Naive B cell (primary cell): ENCODE results near the gene BTBD10. TPM values are rescaled to one million over a fixed set of nuclear protein-coding genes. Genes with fewer than 3 reads are reported as not detected.

Experiments used
- ATAC-seq, 2 donors: fragments of 150-1000 bp; cut with Tn5 transposase; 2 replicates each; pipeline ENCODE4 v1.10.0; 2021; ENCODE audit warnings: low read depth in 2 of 2, mild to moderate bottlenecking in 2 of 2, moderate library complexity in 2 of 2
- DNase-seq: peaks from one replicate; pipeline ENCODE4 v3.0.0; 2022
- H3K27ac Mint-ChIP-seq, 6 donors: one replicate each; pipeline ENCODE4 v1.8.0; 2020 to 2022; ENCODE audit warnings: mild to moderate bottlenecking in 6 of 6, mixed read lengths in 6 of 6, moderate library complexity in 5 of 6, inconsistent platforms in 2 of 6
- H3K27me3 Mint-ChIP-seq, 3 donors: one replicate each; pipeline ENCODE4 v1.8.0; 2021 to 2022; ENCODE audit warnings: mixed read lengths in 3 of 3, mild to moderate bottlenecking in 1 of 3
- H3K36me3 Mint-ChIP-seq, 2 donors: one replicate each; pipeline ENCODE4 v1.8.0; 2020 to 2022; ENCODE audit warnings: mixed read lengths in 2 of 2, inconsistent platforms in 1 of 2, mild to moderate bottlenecking in 1 of 2
- H3K4me1 Mint-ChIP-seq, 3 donors: one replicate each; pipeline ENCODE4 v1.8.0; 2020 to 2022; ENCODE audit warnings: mixed read lengths in 3 of 3, inconsistent platforms in 1 of 3, mild to moderate bottlenecking in 1 of 3, moderate library complexity in 1 of 3
- H3K4me3 Mint-ChIP-seq, 8 donors: one replicate each; pipeline ENCODE4 v1.8.0; 2020 to 2022; ENCODE audit warnings: mild to moderate bottlenecking in 8 of 8, mixed read lengths in 8 of 8, moderate library complexity in 8 of 8, inconsistent platforms in 2 of 8
- H3K9me3 Mint-ChIP-seq, 7 donors: one replicate each; pipeline ENCODE4 v1.8.0; 2020 to 2022; ENCODE audit warnings: mixed read lengths in 7 of 7, mild to moderate bottlenecking in 5 of 7, inconsistent platforms in 2 of 7, moderate library complexity in 1 of 7
- polyA plus RNA-seq, 6 donors: library from polyadenylated mRNA; unstranded; fragments of 300-500 nt; fragmentation: Illumina TruSeq; gene quantifications; one replicate each; pipeline ENCODE4 v1.2.3, GENCODE V29; 2021; ENCODE audit warnings: low read depth in 6 of 6

Gene BTBD10
- polyA plus RNA-seq, 6 donors from 2014 or later, result 7.4 to 17.8 (median 12.6) TPM

GRCh38 chr11:13384908-13385640 is 77.9 kb downstream of the BTBD10 start:
- no peaks in the 10 kb centered on the region for H3K9me3 Mint-ChIP-seq
- DNase-seq (no peak), ATAC-seq (peak in 1 of 2 donors; percentile 27)
- H3K27me3 Mint-ChIP-seq, result no peaks in the 10 kb centered on the region
- peak overlapping the region in 4 of 6 donors; percentile 19 to 27 (median 24) for H3K27ac Mint-ChIP-seq
- peaks cover 0 to 6% (median 2%) of the 10 kb centered on the region in 3 donors for H3K4me1 Mint-ChIP-seq
- no peak overlapping the region for H3K4me3 Mint-ChIP-seq
- peaks cover 18 to 27% of the 10 kb centered on the region in 2 donors for H3K36me3 Mint-ChIP-seq

GRCh38 chr11:13382751-13383150 is 80.3 kb downstream of the BTBD10 start:
- no peaks in the 10 kb centered on the region for H3K9me3 Mint-ChIP-seq
- H3K36me3 Mint-ChIP-seq, result peaks cover 24 to 27% of the 10 kb centered on the region in 2 donors
- peaks cover 0 to 6% (median 2%) of the 10 kb centered on the region in 3 donors for H3K4me1 Mint-ChIP-seq
- ATAC-seq, result no peak
- no peaks in the 10 kb centered on the region for H3K27me3 Mint-ChIP-seq
- DNase-seq, result no peak
- no peak overlapping the region for H3K4me3 Mint-ChIP-seq
- H3K27ac Mint-ChIP-seq, result peak overlapping the region in 1 of 6 donors; percentile 63

- ATAC-seq, result no peak
- DNase-seq, result no peak
- Mint-ChIP-seq H3K27me3 (no peaks in the 10 kb centered on the region), H3K27ac (no peak overlapping the region), H3K4me1 (peaks cover 0 to 6% (median 2%) of the 10 kb centered on the region in 3 donors), H3K36me3 (peaks cover 24 to 41% of the 10 kb centered on the region in 2 donors), H3K9me3 (no peaks in the 10 kb centered on the region), H3K4me3 (no peak overlapping the region)
Observed at GRCh38 chr11:13380731-13381130, 82.3 kb downstream of the BTBD10 start.

GRCh38 chr11:13378316-13378715 is 84.7 kb downstream of the BTBD10 start:
- peaks cover 24 to 51% of the 10 kb centered on the region in 2 donors for H3K36me3 Mint-ChIP-seq
- H3K27ac Mint-ChIP-seq, result no peak overlapping the region
- no peak overlapping the region for H3K4me3 Mint-ChIP-seq
- ATAC-seq, result no peak
- H3K27me3 Mint-ChIP-seq, result no peaks in the 10 kb centered on the region
- H3K4me1 Mint-ChIP-seq, result no peaks in the 10 kb centered on the region
- no peak for DNase-seq
- no peaks in the 10 kb centered on the region for H3K9me3 Mint-ChIP-seq

GRCh38 chr11:13376838-13377237 is 86.2 kb downstream of the BTBD10 start:
- no peaks in the 10 kb centered on the region for H3K4me1 Mint-ChIP-seq
- H3K27ac Mint-ChIP-seq, result no peak overlapping the region
- peaks cover 17 to 39% of the 10 kb centered on the region in 2 donors for H3K36me3 Mint-ChIP-seq
- H3K27me3 Mint-ChIP-seq, result no peaks in the 10 kb centered on the region
- DNase-seq (no peak), ATAC-seq (no peak)
- H3K4me3 Mint-ChIP-seq, result no peak overlapping the region
- no peaks in the 10 kb centered on the region for H3K9me3 Mint-ChIP-seq

- H3K4me3 Mint-ChIP-seq, result no peak overlapping the region
- no peak overlapping the region for H3K27ac Mint-ChIP-seq
- ATAC-seq (no peak), DNase-seq (no peak)
- H3K27me3 Mint-ChIP-seq, result no peaks in the 10 kb centered on the region
- H3K9me3 Mint-ChIP-seq, result no peaks in the 10 kb centered on the region
- H3K4me1 Mint-ChIP-seq, result no peaks in the 10 kb centered on the region
- peaks cover 12 to 34% of the 10 kb centered on the region in 2 donors for H3K36me3 Mint-ChIP-seq
Observed at GRCh38 chr11:13376402-13376801, 86.6 kb downstream of the BTBD10 start.

GRCh38 chr11:13375798-13376197 is 87.2 kb downstream of the BTBD10 start:
- H3K4me3 Mint-ChIP-seq, result no peak overlapping the region
- no peaks in the 10 kb centered on the region for H3K9me3 Mint-ChIP-seq
- H3K27me3 Mint-ChIP-seq, result no peaks in the 10 kb centered on the region
- peaks cover 6 to 34% of the 10 kb centered on the region in 2 donors for H3K36me3 Mint-ChIP-seq
- ATAC-seq (no peak), DNase-seq (no peak)
- no peaks in the 10 kb centered on the region for H3K4me1 Mint-ChIP-seq
- H3K27ac Mint-ChIP-seq, result no peak overlapping the region

GRCh38 chr11:13373216-13373615 is 89.8 kb downstream of the BTBD10 start:
- H3K27ac Mint-ChIP-seq, result no peak overlapping the region
- peaks cover 2 to 29% of the 10 kb centered on the region in 2 donors for H3K36me3 Mint-ChIP-seq
- H3K27me3 Mint-ChIP-seq, result no peaks in the 10 kb centered on the region

GRCh38 chr11:13368041-13368446 is 95.0 kb downstream of the BTBD10 start:
- H3K4me1 Mint-ChIP-seq, result no peaks in the 10 kb centered on the region
- no peaks in the 10 kb centered on the region for H3K27me3 Mint-ChIP-seq
- no peaks in the 10 kb centered on the region for H3K9me3 Mint-ChIP-seq
- ATAC-seq (no peak), DNase-seq (no peak)
- no peak overlapping the region for H3K4me3 Mint-ChIP-seq
- H3K36me3 Mint-ChIP-seq, result peaks cover 8 to 18% of the 10 kb centered on the region in 2 donors
- peak overlapping the region in 1 of 6 donors; percentile 12 for H3K27ac Mint-ChIP-seq

More at GRCh38 chr11:13373216-13373615, 89.8 kb downstream of the BTBD10 start:
- DNase-seq (no peak), ATAC-seq (no peak)
- Mint-ChIP-seq H3K9me3 (no peaks in the 10 kb centered on the region), H3K4me3 (no peak overlapping the region), H3K4me1 (no peaks in the 10 kb centered on the region)

- Mint-ChIP-seq H3K36me3 (peaks cover 8 to 18% of the 10 kb centered on the region in 2 donors), H3K4me1 (no peaks in the 10 kb centered on the region), H3K4me3 (no peak overlapping the region), H3K9me3 (no peaks in the 10 kb centered on the region), H3K27me3 (no peaks in the 10 kb centered on the region), H3K27ac (no peak overlapping the region)
- DNase-seq (no peak), ATAC-seq (no peak)
Observed at GRCh38 chr11:13367115-13367514, 95.9 kb downstream of the BTBD10 start.

GRCh38 chr11:13366266-13367026 is 96.6 kb downstream of the BTBD10 start:
- no peak for ATAC-seq
- H3K27ac Mint-ChIP-seq, result peak overlapping the region in 1 of 6 donors; percentile 7
- H3K4me3 Mint-ChIP-seq, result no peak overlapping the region
- peaks cover 9 to 19% of the 10 kb centered on the region in 2 donors for H3K36me3 Mint-ChIP-seq
- H3K9me3 Mint-ChIP-seq, result no peaks in the 10 kb centered on the region
- no peaks in the 10 kb centered on the region for H3K4me1 Mint-ChIP-seq
- no peak for DNase-seq
- H3K27me3 Mint-ChIP-seq, result no peaks in the 10 kb centered on the region

GRCh38 chr11:13364388-13364787 is 98.6 kb downstream of the BTBD10 start:
- no peaks in the 10 kb centered on the region for H3K27me3 Mint-ChIP-seq
- H3K4me3 Mint-ChIP-seq, result no peak overlapping the region
- H3K9me3 Mint-ChIP-seq, result no peaks in the 10 kb centered on the region
- H3K36me3 Mint-ChIP-seq, result peaks cover 24 to 40% of the 10 kb centered on the region in 2 donors
- no peak for ATAC-seq
- no peak for DNase-seq
- no peaks in the 10 kb centered on the region for H3K4me1 Mint-ChIP-seq
- peak overlapping the region in 1 of 6 donors; percentile 35 for H3K27ac Mint-ChIP-seq

GRCh38 chr11:13362596-13363109 is 100.4 kb downstream of the BTBD10 start:
- ATAC-seq, result no peak

More at GRCh38 chr11:13362596-13363109, 100.4 kb downstream of the BTBD10 start:
- Mint-ChIP-seq H3K9me3 (no peaks in the 10 kb centered on the region), H3K27ac (no peak overlapping the region), H3K4me3 (no peak overlapping the region), H3K4me1 (no peaks in the 10 kb centered on the region), H3K27me3 (no peaks in the 10 kb centered on the region), H3K36me3 (peaks cover 15 to 39% of the 10 kb centered on the region in 2 donors)
- no peak for DNase-seq
